GM10248 (cell line): ENCODE results near the gene FGD3.

Source experiments
- CTCF ChIA-PET: fragments of 300-600 bp; sonication (Branson Sonifier 250); formaldehyde crosslinking; extraction: SDS; loops from one replicate; lab custom pipeline; 2021; ENCODE audit warnings: antibody characterized with exemption; lab: Yijun Ruan, JAX
- POLR2A ChIA-PET: fragments of 350-650 bp; sonication (Branson Sonifier 250); formaldehyde crosslinking; extraction: SDS; loops from one replicate; lab custom pipeline; 2020; ENCODE audit warnings: antibody characterized with exemption; lab: Yijun Ruan, JAX
- DNase-seq: peaks from one replicate; pipeline ENCODE4 v3.0.0; 2012; ENCODE audit errors: extremely low spot score
- CTCF ChIP-seq: IDR thresholded peaks from 2 replicates; pipeline ENCODE4 v1.5.1; 2012; ENCODE audit warnings: mild to moderate bottlenecking, low read depth; ENCODE audit errors: extremely low read depth, missing control alignments, control extremely low read depth

FGD3 gene

DNA sequence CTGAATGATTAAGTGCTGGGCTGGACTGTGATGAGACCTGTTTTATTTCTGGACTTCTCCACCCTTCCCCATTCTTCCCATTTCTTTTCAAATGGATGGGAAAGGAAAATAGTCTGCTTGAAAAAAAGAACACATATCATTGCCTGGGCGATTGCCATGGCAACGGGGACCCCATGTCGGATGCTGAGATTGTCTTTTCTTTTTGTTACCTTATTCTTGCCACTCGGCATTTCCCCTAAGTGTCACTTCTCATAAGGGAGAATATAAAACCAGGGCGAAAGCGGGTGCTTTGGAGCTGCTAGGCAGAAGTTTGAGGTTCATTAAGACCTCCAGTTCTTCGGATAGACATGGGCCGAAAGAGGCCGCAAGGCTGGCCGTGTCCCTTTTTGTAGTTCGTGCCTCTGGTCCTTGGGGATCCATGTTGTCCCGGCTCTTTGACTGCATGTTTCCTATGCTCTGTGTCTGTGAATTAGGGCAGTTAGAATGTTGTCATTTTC, 763 bp downstream of the FGD3 start:
- ChIA-PET CTCF (interaction anchor here (1.1 to 1.4 kb wide), 2 partner anchors 9 to 618 kb away, joined by 3 to 4 read pairs; no protein-coding TSS in a partner anchor), POLR2A (no interaction called here)
- no peak for TF ChIP-seq CTCF
- no peak for DNase-seq

- CTCF ChIA-PET = interaction anchor here (1.1 to 1.4 kb wide), 2 partner anchors 8 to 618 kb away, joined by 3 to 4 read pairs; no protein-coding TSS in a partner anchor
These were observed 1.3 kb downstream of the FGD3 start for GRCh38 chr9:92948632-92949031.

GRCh38 chr9:92949266-92949982, 2.1 kb downstream of the FGD3 start:
- POLR2A ChIA-PET = no interaction called here
- CTCF ChIA-PET = no interaction called here
- DNase-seq = no peak
- TF ChIP-seq CTCF = no peak

More at GRCh38 chr9:92948632-92949031, 1.3 kb downstream of the FGD3 start:
- POLR2A ChIA-PET = no interaction called here
- TF ChIP-seq CTCF = no peak
- no peak for DNase-seq

- no peak for TF ChIP-seq CTCF
- no peak for DNase-seq
- POLR2A ChIA-PET = no interaction called here
- CTCF ChIA-PET = no interaction called here
These were observed 3.1 kb downstream of the FGD3 start for GRCh38 chr9:92950359-92950955.

DNA sequence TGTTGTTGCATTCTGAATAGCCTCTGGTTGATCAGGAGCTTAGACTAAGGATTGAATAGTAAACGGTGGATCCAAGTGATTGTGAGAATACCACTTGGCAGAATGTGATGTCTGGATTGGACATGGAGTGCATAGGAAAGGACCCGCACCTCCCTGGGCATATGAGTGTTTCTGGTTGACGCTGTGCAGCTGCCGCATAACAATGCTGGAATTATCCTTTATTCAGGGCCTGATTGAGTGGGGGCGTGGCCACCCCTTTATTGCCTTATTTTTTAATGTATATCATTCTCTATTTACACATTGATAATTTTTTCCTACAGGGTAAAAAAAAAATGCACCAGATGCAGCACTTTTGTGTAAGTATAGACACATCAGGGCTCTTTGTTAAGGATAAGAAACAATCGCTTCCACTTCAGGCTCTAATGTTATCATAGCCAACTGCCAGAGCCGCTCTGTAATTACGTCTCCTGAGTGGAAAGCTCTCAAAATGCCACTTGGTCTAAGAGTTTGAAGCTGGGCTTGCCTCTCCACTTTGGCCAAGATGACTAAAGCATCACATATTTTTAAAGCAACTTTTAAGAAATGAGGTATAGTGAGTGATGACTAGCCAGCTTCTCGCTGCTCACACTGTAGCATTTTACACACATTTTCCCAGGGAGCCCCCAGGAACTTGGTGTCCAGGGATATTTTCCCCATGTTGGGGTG, 5.7 kb downstream of the FGD3 start:
- CTCF ChIA-PET = interaction anchor here (1.1 to 2.2 kb wide), 4 partner anchors 10 to 51 kb away, joined by 3 to 7 read pairs (median 4); no protein-coding TSS in a partner anchor
- DNase-seq = no peak
- no peak for TF ChIP-seq CTCF
- POLR2A ChIA-PET = no interaction called here
